ENCODE results near the gene RGP1. TPM values are rescaled to one million over a fixed set of nuclear protein-coding genes. Genes with fewer than 3 reads are reported as not detected.
A peak's percentile ranks its signal among the peaks of the same experiment; 100 is the strongest.

RGP1 gene
- total and polyA plus RNA-seq, 9 of the 15 experiments (the other 6 are each of a cell fraction or from before 2014, with no cell fraction given): 0.42 to 13.8 (median 6.7) TPM

DNA sequence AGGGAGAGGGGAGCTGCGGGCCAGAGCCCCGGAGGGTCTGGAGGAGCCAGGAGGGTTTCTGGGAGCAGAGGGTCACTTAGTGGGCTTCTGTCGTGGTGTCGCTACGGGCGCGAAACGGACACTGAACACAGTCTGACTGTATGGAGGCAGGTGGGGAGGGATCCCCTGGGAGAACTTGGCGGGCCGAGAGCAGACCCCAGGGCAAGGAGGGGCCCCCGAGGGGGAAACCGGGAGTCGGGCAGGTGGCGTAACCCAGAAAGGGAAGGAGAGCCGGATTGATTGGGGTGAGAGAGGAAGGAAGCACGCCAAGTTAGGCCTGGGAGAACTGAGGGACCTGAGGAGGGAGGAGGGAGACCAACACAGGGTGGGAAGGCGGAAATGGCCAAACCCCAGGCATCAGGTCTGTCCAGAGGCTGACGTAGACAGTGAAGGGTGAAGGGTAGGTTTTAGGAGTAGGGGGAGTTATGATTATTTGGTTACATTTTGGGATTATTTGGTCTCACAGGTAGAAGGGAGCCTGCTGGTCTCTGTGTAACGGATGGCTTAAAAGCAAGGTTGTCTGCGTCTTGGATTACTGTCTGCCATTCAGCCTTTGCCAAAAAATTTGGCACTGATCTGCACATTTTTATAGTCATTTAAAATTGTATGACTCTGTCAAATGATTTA is 8.3 kb downstream of the RGP1 start (continued):
- TF ChIP-seq, protein P1, sequence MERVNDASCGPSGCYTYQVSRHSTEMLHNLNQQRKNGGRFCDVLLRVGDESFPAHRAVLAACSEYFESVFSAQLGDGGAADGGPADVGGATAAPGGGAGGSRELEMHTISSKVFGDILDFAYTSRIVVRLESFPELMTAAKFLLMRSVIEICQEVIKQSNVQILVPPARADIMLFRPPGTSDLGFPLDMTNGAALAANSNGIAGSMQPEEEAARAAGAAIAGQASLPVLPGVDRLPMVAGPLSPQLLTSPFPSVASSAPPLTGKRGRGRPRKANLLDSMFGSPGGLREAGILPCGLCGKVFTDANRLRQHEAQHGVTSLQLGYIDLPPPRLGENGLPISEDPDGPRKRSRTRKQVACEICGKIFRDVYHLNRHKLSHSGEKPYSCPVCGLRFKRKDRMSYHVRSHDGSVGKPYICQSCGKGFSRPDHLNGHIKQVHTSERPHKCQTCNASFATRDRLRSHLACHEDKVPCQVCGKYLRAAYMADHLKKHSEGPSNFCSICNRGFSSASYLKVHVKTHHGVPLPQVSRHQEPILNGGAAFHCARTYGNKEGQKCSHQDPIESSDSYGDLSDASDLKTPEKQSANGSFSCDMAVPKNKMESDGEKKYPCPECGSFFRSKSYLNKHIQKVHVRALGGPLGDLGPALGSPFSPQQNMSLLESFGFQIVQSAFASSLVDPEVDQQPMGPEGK (CRISPR knock-in tag; IDR thresholded peaks at IDR 0.05; ENCODE audit: borderline replicate concordance): no peak
- TF ChIP-seq ELF4 (CRISPR knock-in tag; IDR thresholded peaks at IDR 0.05): no peak
- no peak for TF ChIP-seq ZNF311 (CRISPR knock-in tag; IDR thresholded peaks at IDR 0.05)
- no peak for TF ChIP-seq HDGF (IDR thresholded peaks at IDR 0.05)
- TF ChIP-seq CEBPG (CRISPR knock-in tag; IDR thresholded peaks at IDR 0.05): no peak
- TF ChIP-seq CEBPG (tag; conservative IDR thresholded peaks at IDR 0.05 in 1 of 2, IDR thresholded peaks at IDR 0.05 in 1 of 2): no peak
- 0 out of 4 replicates have a peak, but pooled peaks of 1 of the 2 experiments have one; percentile 36 for TF ChIP-seq FOXA3 (CRISPR knock-in tag; conservative IDR thresholded peaks at IDR 0.05 in 1 of 2, IDR thresholded peaks at IDR 0.05 in 1 of 2)
- no peak for TF ChIP-seq KDM2B (CRISPR knock-in tag; IDR thresholded peaks at IDR 0.05)
- TF ChIP-seq, protein P2, sequence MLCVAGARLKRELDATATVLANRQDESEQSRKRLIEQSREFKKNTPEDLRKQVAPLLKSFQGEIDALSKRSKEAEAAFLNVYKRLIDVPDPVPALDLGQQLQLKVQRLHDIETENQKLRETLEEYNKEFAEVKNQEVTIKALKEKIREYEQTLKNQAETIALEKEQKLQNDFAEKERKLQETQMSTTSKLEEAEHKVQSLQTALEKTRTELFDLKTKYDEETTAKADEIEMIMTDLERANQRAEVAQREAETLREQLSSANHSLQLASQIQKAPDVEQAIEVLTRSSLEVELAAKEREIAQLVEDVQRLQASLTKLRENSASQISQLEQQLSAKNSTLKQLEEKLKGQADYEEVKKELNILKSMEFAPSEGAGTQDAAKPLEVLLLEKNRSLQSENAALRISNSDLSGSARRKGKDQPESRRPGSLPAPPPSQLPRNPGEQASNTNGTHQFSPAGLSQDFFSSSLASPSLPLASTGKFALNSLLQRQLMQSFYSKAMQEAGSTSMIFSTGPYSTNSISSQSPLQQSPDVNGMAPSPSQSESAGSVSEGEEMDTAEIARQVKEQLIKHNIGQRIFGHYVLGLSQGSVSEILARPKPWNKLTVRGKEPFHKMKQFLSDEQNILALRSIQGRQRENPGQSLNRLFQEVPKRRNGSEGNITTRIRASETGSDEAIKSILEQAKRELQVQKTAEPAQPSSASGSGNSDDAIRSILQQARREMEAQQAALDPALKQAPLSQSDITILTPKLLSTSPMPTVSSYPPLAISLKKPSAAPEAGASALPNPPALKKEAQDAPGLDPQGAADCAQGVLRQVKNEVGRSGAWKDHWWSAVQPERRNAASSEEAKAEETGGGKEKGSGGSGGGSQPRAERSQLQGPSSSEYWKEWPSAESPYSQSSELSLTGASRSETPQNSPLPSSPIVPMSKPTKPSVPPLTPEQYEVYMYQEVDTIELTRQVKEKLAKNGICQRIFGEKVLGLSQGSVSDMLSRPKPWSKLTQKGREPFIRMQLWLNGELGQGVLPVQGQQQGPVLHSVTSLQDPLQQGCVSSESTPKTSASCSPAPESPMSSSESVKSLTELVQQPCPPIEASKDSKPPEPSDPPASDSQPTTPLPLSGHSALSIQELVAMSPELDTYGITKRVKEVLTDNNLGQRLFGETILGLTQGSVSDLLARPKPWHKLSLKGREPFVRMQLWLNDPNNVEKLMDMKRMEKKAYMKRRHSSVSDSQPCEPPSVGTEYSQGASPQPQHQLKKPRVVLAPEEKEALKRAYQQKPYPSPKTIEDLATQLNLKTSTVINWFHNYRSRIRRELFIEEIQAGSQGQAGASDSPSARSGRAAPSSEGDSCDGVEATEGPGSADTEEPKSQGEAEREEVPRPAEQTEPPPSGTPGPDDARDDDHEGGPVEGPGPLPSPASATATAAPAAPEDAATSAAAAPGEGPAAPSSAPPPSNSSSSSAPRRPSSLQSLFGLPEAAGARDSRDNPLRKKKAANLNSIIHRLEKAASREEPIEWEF (CRISPR knock-in tag; IDR thresholded peaks at IDR 0.05): no peak
- TF ChIP-seq, protein P3, sequence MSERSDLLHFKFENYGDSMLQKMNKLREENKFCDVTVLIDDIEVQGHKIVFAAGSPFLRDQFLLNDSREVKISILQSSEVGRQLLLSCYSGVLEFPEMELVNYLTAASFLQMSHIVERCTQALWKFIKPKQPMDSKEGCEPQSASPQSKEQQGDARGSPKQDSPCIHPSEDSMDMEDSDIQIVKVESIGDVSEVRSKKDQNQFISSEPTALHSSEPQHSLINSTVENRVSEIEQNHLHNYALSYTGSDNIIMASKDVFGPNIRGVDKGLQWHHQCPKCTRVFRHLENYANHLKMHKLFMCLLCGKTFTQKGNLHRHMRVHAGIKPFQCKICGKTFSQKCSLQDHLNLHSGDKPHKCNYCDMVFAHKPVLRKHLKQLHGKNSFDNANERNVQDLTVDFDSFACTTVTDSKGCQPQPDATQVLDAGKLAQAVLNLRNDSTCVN (CRISPR knock-in tag; IDR thresholded peaks at IDR 0.05): 0 out of 2 replicates have a peak, but pooled peaks have one; percentile 29
- TF ChIP-seq, protein P4, sequence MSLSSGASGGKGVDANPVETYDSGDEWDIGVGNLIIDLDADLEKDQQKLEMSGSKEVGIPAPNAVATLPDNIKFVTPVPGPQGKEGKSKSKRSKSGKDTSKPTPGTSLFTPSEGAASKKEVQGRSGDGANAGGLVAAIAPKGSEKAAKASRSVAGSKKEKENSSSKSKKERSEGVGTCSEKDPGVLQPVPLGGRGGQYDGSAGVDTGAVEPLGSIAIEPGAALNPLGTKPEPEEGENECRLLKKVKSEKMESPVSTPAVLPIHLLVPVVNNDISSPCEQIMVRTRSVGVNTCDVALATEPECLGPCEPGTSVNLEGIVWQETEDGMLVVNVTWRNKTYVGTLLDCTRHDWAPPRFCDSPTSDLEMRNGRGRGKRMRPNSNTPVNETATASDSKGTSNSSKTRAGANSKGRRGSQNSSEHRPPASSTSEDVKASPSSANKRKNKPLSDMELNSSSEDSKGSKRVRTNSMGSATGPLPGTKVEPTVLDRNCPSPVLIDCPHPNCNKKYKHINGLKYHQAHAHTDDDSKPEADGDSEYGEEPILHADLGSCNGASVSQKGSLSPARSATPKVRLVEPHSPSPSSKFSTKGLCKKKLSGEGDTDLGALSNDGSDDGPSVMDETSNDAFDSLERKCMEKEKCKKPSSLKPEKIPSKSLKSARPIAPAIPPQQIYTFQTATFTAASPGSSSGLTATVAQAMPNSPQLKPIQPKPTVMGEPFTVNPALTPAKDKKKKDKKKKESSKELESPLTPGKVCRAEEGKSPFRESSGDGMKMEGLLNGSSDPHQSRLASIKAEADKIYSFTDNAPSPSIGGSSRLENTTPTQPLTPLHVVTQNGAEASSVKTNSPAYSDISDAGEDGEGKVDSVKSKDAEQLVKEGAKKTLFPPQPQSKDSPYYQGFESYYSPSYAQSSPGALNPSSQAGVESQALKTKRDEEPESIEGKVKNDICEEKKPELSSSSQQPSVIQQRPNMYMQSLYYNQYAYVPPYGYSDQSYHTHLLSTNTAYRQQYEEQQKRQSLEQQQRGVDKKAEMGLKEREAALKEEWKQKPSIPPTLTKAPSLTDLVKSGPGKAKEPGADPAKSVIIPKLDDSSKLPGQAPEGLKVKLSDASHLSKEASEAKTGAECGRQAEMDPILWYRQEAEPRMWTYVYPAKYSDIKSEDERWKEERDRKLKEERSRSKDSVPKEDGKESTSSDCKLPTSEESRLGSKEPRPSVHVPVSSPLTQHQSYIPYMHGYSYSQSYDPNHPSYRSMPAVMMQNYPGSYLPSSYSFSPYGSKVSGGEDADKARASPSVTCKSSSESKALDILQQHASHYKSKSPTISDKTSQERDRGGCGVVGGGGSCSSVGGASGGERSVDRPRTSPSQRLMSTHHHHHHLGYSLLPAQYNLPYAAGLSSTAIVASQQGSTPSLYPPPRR (CRISPR knock-in tag; IDR thresholded peaks at IDR 0.05; ENCODE audit: borderline replicate concordance): no peak
- no peak for TF ChIP-seq NCOA2 (IDR thresholded peaks at IDR 0.05; ENCODE audit: partially characterized antibody in 2 of 2)
- no peak for TF ChIP-seq CCNT2 (IDR thresholded peaks at IDR 0.05; ENCODE audit: borderline replicate concordance, extremely low read depth, insufficient read length, low read depth, low read length)
